GM12878 (cell line): ENCODE results near the gene SNRK. TPM values are rescaled to one million over a fixed set of nuclear protein-coding genes. Genes with fewer than 3 reads are reported as not detected.

Experiments
- ATAC-seq: fragments of 200-7000 bp; cut with Tn5 transposase; 3 replicates; pipeline ENCODE4 v1.9.1; 2020; ENCODE audit warnings: mild to moderate bottlenecking, moderate library complexity
- BruUV-seq: library from RNA; stranded (reverse); fragments of 400-500 nt; replicated peaks from 2 replicates; lab custom pipeline; 2021; lab: Mats Ljungman, UMichigan
- CTCF ChIA-PET: fragments of 300-600 bp; sonication (Branson Sonifier 250); formaldehyde crosslinking; extraction: SDS; loops from one replicate; lab custom pipeline; 2021; ENCODE audit warnings: inconsistent platforms; lab: Yijun Ruan, JAX
- POLR2A ChIA-PET: fragments of 350-600 bp; formaldehyde crosslinking; extraction: SDS; loops from one replicate; lab custom pipeline; 2021; ENCODE audit warnings: inconsistent platforms; lab: Charles Lee
- RAD21 ChIA-PET: fragments of 300-600 bp; sonication (Branson Sonifier 250); formaldehyde crosslinking; loops from one replicate; lab custom pipeline; 2023; ENCODE audit warnings: antibody characterized with exemption; ENCODE audit not compliant: unreplicated experiment; lab: Charles Lee
- SMC1A ChIA-PET: fragments of 300-600 bp; sonication (Branson Sonifier 250); formaldehyde crosslinking; loops from one replicate; lab custom pipeline; 2023; ENCODE audit not compliant: unreplicated experiment, uncharacterized antibody; lab: Charles Lee
- DNase-seq: peaks from one replicate; pipeline ENCODE4 v3.0.0-alpha.2; 2011; ENCODE audit warnings: low read depth, low spot score
- FAIRE-seq: peaks from 3 replicates; lab custom pipeline; 2011; peaks lifted over from hg19 to GRCh38; lab: Jason Lieb, UNC
- H2AFZ ChIP-seq: 2 replicates; pipeline ENCODE4 v1.6.0; 2011; ENCODE audit warnings: low read depth, low read length, control low read depth; ENCODE audit not compliant: control insufficient read depth
- H3K27ac ChIP-seq: 2 replicates; pipeline ENCODE4 v1.5.1; 2011; ENCODE audit warnings: control low read depth; ENCODE audit not compliant: control insufficient read depth, insufficient read depth
- H3K27me3 ChIP-seq, 2 experiments: replicated peaks in 1 of 2; 2 replicates each; pipeline versions ENCODE4 v1.6.0 to v1.6.1; 2011; ENCODE audit warnings: low read length in 1 of 2; ENCODE audit not compliant: control insufficient read depth in 2 of 2, insufficient read depth in 2 of 2
- H3K36me3 ChIP-seq, 2 experiments: 2 replicates each; pipeline ENCODE4 v1.5.1; 2011; ENCODE audit warnings: low read length in 1 of 2; ENCODE audit not compliant: control insufficient read depth in 2 of 2, insufficient read depth in 2 of 2
- H3K4me1 ChIP-seq: 2 replicates; pipeline ENCODE4 v1.6.1; 2011; ENCODE audit warnings: mild to moderate bottlenecking, low read length, moderate library complexity, mixed read lengths; ENCODE audit not compliant: control insufficient read depth, insufficient read depth
- H3K4me2 ChIP-seq: 2 replicates; pipeline ENCODE4 v1.6.0; 2011; ENCODE audit warnings: control low read depth; ENCODE audit not compliant: control insufficient read depth, insufficient read depth
- H3K4me3 ChIP-seq: fragments of 200-600 bp; sonication (generic); 2 replicates; pipeline ENCODE4 v1.5.1; 2016
- H3K79me2 ChIP-seq: 2 replicates; pipeline ENCODE4 v1.6.0; 2011; ENCODE audit warnings: low read length; ENCODE audit not compliant: control insufficient read depth, insufficient read depth
- H3K9ac ChIP-seq: 2 replicates; pipeline ENCODE4 v1.8.0; 2011; ENCODE audit warnings: low read length, control low read depth, mixed read lengths; ENCODE audit not compliant: control insufficient read depth, insufficient read depth
- H3K9me3 ChIP-seq: replicated peaks from 3 replicates; pipeline ENCODE4 v1.5.1; 2011; ENCODE audit warnings: mild to moderate bottlenecking, low read length; ENCODE audit not compliant: control insufficient read depth, insufficient read depth
- H4K20me1 ChIP-seq: 2 replicates; pipeline ENCODE4 v1.6.0; 2011; ENCODE audit not compliant: control insufficient read depth, insufficient read depth
- BCL11A ChIP-seq: IDR thresholded peaks from 2 replicates; pipeline ENCODE4 v1.6.1; 2011; ENCODE audit warnings: low read depth, low read length
- KDM1A ChIP-seq: fragments of 200-600 bp; sonication (generic); IDR thresholded peaks from 2 replicates; pipeline ENCODE4 v1.6.1; 2016; ENCODE audit warnings: borderline replicate concordance
- RCOR1 ChIP-seq: conservative IDR thresholded peaks from 2 replicates; pipeline ENCODE4 v1.6.1; 2012; ENCODE audit warnings: low read depth, low read length, improper control_type of control experiment
- RFX5 ChIP-seq: IDR thresholded peaks from 2 replicates; pipeline ENCODE4 v1.6.1; 2011; ENCODE audit warnings: low read depth, low read length, improper control_type of control experiment
- SIX5 ChIP-seq: IDR thresholded peaks from 2 replicates; pipeline ENCODE4 v1.6.1; 2011; ENCODE audit warnings: mild to moderate bottlenecking, low read depth, low read length, moderate library complexity; ENCODE audit not compliant: severe bottlenecking
- whole genome bisulfite sequencing: methylation state at CpG from one replicate; pipeline ENCODE4 v1.1.6; 2016; ENCODE audit warnings: low lambda C conversion rate; ENCODE audit not compliant: insufficient replicate concordance, insufficient coverage; ENCODE audit errors: missing lambda C conversion rate; 5-methylcytosine and 5-hydroxymethylcytosine counted together
- in situ Hi-C: fragments of 300-500 bp; cut with MboI; formaldehyde crosslinking; loops from 9 replicates; pipeline ENCODE4 v1.14.3; 2018; ENCODE audit warnings: mixed read lengths
- intact Hi-C: fragments of 100-400 bp; cut with micrococcal nuclease; formaldehyde crosslinking; loops from one replicate; pipeline ENCODE4 v1.14.2; 2022; ENCODE audit not compliant: unreplicated experiment
- polyA plus RNA-seq, 11 experiments: library from polyadenylated mRNA; depleted of rRNA in 4 of 11; unstranded in 6 of 11; stranded (reverse) in 5 of 11; fragments of >200 nt; fragmentation: Nextera tagmentation in 4 of 11; fragmentation: Illumina TruSeq in 1 of 11; extraction: Ambion mirVana in 4 of 11; extraction: Trizol in 1 of 11; gene quantifications; 1 replicate in 1 of 11; 2 replicates in 10 of 11; pipeline versions ENCODE4 v1.2.1 to v1.2.3, GENCODE V29; 2011 to 2016; ENCODE audit warnings: inconsistent platforms in 2 of 11, missing spikeins in 2 of 11, low read depth in 1 of 11
- total RNA-seq, 4 experiments: library from RNA; depleted of rRNA in 3 of 4; stranded (reverse); fragments of >200 nt in 3 of 4; fragmentation: Illumina TruSeq in 1 of 4; extraction: Trizol in 1 of 4; gene quantifications; 2 replicates each; pipeline versions ENCODE4 v1.2.1 to v1.2.3, GENCODE V29; 2013 to 2021
- TF ChIP-seq, protein P1 (sequence below): fragments of 450-650 bp; IDR thresholded peaks from 2 replicates; pipeline ENCODE4 v1.6.1; 2016; ENCODE audit warnings: mild to moderate bottlenecking
- TF ChIP-seq, protein P2 (sequence below): IDR thresholded peaks from 2 replicates; pipeline ENCODE4 v1.6.1; 2011; ENCODE audit warnings: low read depth, low read length, improper control_type of control experiment, borderline replicate concordance

The SNRK gene
- total and polyA plus RNA-seq, 10 of the 15 experiments (the other 5 are each of a cell fraction or from before 2014, with no cell fraction given) = 1.6 to 12.1 (median 7.6) TPM

DNA sequence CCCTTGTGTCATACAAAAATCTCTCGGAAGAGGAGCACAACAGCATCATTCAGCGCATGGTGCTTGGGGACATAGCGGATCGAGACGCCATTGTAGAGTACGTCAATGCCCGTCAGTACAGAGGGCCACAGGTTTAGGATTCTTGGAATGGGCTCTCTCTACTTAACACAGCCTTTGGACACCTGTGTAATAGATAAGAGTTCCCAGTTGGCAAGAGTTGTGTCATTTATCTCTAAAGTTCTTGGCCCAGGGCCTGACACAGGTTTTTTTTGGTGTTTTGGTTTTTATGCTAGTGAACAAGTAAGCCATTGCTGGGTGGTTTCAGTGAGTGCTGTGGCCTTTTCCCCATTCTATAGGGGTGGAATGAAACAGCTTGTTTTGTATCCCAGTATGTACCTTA lies 54.1 kb downstream of the SNRK start:
- no peak overlapping the region for H2AFZ ChIP-seq
- ChIA-PET CTCF (no interaction called here), SMC1A (no interaction called here), RAD21 (no interaction called here), POLR2A (no interaction called here)
- H3K9me3 ChIP-seq = peaks cover 20% of the 10 kb centered on the region
- FAIRE-seq (no peak), ATAC-seq (no peak), DNase-seq (no peak)
- no TSS peak for BruUV-seq
- H3K4me1 ChIP-seq = no peaks in the 10 kb centered on the region
- H3K4me3 ChIP-seq = no peak overlapping the region
- intact Hi-C loops (no loop called here), in situ Hi-C loops (no loop called here)
- TF ChIP-seq SIX5 (no peak), RFX5 (no peak), BCL11A (no peak), RCOR1 (no peak), KDM1A (no peak)
- TF ChIP-seq, protein P1, sequence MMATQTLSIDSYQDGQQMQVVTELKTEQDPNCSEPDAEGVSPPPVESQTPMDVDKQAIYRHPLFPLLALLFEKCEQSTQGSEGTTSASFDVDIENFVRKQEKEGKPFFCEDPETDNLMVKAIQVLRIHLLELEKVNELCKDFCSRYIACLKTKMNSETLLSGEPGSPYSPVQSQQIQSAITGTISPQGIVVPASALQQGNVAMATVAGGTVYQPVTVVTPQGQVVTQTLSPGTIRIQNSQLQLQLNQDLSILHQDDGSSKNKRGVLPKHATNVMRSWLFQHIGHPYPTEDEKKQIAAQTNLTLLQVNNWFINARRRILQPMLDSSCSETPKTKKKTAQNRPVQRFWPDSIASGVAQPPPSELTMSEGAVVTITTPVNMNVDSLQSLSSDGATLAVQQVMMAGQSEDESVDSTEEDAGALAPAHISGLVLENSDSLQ = no peak
- TF ChIP-seq, protein P2, sequence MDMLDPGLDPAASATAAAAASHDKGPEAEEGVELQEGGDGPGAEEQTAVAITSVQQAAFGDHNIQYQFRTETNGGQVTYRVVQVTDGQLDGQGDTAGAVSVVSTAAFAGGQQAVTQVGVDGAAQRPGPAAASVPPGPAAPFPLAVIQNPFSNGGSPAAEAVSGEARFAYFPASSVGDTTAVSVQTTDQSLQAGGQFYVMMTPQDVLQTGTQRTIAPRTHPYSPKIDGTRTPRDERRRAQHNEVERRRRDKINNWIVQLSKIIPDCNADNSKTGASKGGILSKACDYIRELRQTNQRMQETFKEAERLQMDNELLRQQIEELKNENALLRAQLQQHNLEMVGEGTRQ = no peak
- peaks cover 5 to 10% of the 10 kb centered on the region in 2 experiments for H3K36me3 ChIP-seq
- 97% methylated on average over 7 of the region's 7 CpGs for WGBS
- no peaks in the 10 kb centered on the region for H3K79me2 ChIP-seq
- H3K9ac ChIP-seq = no peak overlapping the region
- no peaks in the 10 kb centered on the region for H4K20me1 ChIP-seq
- no peaks in the 10 kb centered on the region for H3K27me3 ChIP-seq
- no peak overlapping the region for H3K27ac ChIP-seq
- H3K4me2 ChIP-seq = no peak overlapping the region
